ENCODE data around the gene RPS27A.
"Not testable (repeated sequence)": the region's sequence is repeated elsewhere in the genome, so short reads cannot be mapped to it uniquely, and the experiment has no call there.

Gene RPS27A

DNA sequence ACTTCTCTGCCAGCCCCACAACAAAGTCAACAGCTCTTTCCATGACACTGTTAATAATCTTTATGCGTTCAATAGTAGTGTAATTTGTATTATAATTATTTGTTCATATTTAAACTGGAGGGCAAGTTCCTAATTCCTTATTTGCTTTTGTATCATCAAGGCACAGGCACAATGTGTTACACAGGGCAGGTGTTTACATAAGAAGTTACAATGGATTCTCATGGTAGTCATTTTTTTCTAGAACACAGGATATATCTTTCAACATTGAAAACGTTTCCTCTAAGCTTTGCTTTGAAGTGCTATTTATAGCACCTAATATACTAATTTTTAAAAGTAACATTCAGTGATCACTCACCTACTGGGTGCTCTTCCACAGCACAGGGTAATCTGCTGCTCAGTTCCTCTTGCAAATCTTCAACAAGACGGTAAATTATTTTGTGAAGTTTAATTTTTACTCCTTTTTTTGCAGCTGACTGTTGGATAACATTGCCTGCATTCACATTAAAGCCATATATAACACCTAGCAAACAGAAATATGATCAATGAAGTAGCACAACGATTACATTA is 7.3 kb downstream of the RPS27A start:
- no peak for DNase-seq

DNA sequence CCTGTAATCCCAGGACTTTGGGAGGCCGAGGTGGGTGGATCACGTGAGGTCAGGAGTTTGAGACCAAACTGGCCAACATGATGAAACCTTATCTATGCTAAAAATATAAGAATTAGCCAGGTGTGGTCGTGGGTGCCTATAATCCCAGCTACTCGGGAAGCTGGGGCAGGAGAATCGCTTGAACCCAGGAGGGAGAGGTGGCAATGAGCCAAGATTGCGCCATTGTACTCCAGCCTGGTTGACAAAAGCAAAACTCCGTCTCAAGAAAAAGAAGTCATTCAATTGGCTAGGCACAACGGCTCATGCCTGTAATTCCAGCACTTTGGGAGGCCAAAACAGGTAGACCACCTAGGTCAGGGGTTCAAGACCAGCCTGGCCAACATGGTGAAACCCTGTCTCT is 9.1 kb downstream of the RPS27A start:
- not testable (repeated sequence) for DNase-seq

- no peak for DNase-seq
These were observed 10.1 kb downstream of the RPS27A start for GRCh38 chr2:55242617-55243016.

DNA sequence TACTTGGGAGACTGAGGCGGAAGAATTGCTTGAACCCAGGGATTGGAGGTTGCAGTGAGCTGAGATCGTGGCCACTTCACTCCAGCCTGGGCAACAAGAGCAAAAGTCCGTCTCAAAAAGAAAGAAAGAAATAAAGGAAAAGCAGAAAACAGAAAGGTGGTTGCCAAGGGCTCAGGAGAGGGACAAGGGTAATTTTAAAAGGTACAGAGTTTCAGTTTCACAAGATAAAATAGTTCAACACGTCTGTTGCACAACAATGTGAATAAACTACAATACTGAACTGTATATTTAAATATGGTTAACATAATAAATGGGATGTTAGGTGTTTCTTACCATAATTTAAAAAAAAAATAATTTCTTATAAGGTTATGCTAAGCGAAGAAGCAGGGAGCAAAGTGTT is 12.9 kb downstream of the RPS27A start:
- DNase-seq, result no peak

DNA sequence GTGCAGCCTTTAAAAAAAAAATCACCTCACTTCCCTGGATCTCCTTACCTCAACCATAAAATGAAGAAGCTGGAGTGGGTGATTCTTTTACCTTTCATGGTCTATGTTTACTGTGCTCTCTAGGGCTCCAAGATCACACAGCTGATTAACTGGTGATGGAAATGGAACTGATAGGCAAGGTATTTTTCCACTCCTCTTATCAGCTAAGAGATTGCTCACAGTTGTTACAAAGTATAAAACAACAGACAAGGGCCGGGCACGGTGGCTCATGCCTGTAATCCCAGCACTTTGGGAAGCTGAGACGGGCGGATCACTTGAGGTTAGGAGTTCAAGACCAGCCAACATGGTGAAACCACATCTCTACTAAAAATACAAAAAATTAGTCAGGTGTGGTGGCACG is 14.5 kb downstream of the RPS27A start:
- no peak for DNase-seq

- no peak for DNase-seq
These were observed 20.3 kb downstream of the RPS27A start for GRCh38 chr2:55252832-55253231.

- not testable (repeated sequence) for DNase-seq
These were observed 27.1 kb downstream of the RPS27A start for GRCh38 chr2:55259586-55259985.

GRCh38 chr2:55268288-55268906 is 35.9 kb downstream of the RPS27A start:
- DNase-seq, result no peak

DNA sequence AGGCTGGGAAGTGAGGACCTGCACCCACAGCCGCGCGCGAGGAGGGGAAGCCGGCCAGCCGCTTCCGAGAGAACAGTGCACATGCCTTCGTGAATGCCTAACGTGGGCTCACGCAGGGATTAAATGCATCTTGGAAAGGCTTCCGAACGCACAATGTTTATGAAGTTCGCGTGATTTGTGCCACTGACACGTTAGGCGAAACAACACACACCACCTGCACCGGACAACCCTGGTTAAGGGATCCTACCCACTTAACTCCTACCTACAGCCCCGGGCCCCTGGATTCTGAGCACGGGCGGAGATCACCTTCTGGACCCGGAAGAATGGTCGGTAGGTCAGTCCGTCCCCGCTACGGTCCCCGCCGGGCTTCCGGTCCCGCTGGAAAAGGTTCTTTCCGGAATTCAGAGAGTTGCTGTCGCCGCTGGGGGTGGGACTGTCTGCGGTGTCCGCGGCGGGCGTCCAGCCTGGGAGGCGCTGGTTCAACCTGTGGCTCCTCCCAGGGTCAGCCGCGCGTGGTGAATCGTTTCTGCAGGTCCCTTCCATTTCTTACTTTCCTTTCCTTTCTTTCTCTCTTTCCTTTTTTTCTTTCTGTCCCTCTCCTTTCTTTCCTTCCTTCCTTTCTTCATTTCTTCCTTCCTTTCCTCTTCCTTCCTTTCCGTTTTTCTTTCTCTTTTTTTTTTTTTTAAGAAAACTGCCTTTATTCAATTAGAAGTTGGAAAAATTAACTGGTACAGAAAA is 36.6 kb downstream of the RPS27A start, which contains the start of gene MTIF2:
TSS of gene MTIF2 (minus strand) at position 325 of the 738 bp plus-strand sequence. CDS start 5,373 bp downstream, outside the sequence.
- DNase-seq, result peak; percentile 92

DNA sequence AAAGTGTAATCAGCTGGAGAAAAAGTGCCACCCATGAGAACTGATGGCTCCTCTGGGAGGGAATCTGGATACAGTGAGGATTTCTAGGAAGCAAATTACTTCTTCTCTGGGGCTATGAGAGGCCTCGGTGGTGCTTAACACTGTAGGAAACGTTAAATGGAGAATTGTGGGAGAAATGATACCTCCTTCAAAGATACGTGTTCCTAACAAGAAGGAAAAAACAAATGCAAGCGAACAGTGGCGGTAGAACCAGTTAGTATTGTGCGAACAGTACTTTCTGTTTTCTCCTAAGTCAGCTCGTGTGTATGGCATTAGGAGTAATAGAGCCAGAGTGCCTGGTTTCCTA is 37.1 kb downstream of the RPS27A start:
- no peak for DNase-seq

DNA sequence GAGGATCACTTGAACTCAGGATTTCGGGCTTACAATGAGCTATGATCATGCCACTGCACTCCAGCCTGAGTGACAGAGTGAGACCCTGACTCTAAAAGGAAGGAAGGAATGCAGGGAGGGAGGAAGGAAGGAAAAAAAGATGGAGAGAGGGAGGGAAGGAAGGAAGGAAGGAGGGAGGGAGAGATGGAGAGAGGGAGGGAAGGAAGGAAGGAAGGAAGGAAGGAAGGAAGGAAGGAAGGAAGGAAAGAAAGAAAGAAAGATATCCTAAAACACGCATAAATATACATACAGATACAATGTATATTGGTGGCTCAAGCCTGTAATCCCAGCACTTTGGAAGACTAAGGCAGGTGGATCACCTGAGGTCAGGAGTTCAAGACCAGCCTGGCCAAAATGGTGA is 41.9 kb downstream of the RPS27A start:
- DNase-seq, result not testable (repeated sequence)

DNA sequence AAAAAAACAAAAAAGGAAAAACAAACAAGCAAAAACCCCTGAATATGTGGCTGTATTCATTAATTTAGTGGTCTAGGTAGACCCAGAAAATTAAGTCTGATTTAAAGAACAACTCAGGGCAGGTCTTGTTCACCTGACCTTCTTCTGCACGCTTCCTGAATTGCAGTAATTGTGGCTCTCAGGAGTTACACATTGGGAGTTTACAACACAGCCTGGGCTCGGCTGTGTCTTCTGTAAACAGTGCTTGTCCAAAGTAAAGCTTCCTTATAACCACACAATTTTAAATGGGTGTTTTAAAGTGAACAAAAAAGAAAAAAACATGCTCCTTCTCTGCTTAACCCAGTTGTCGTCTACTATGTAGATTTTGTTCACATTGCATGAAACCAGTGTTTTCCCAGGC is 44.8 kb downstream of the RPS27A start:
- no peak for DNase-seq

DNA sequence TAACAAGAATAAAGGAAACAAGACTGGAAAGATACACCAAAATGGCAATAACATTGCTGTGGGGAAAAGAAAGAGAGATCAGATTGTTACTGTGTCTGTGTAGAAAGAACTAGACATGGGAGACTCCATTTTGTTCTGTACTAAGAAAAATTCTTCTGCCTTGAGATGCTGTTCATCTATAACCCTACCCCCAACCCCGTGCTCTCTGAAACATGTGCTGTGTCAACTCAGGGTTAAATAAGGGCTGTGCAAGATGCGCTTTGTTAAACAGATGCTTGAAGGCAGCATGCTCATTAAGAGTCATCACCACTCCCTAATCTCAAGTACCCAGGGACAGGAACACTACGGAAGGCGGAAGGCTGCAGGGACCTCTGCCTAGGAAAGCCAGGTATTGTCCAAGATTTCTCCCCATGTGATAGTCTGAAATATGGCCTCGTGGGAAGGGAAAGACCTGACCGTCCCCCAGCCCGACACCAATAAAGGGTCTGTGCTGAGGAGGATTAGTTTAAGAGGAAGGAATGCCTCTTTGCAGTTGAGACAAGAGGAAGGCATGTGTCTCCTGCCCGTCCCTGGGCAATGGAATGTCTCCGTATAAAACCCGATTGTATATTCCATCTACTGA is 46.8 kb downstream of the RPS27A start:
- DNase-seq, result not testable (repeated sequence)

GRCh38 chr2:55279859-55280424 is 47.5 kb downstream of the RPS27A start:
- DNase-seq, result not testable (repeated sequence)

GRCh38 chr2:55280851-55281546 is 48.5 kb downstream of the RPS27A start:
- not testable (repeated sequence) for DNase-seq

DNA sequence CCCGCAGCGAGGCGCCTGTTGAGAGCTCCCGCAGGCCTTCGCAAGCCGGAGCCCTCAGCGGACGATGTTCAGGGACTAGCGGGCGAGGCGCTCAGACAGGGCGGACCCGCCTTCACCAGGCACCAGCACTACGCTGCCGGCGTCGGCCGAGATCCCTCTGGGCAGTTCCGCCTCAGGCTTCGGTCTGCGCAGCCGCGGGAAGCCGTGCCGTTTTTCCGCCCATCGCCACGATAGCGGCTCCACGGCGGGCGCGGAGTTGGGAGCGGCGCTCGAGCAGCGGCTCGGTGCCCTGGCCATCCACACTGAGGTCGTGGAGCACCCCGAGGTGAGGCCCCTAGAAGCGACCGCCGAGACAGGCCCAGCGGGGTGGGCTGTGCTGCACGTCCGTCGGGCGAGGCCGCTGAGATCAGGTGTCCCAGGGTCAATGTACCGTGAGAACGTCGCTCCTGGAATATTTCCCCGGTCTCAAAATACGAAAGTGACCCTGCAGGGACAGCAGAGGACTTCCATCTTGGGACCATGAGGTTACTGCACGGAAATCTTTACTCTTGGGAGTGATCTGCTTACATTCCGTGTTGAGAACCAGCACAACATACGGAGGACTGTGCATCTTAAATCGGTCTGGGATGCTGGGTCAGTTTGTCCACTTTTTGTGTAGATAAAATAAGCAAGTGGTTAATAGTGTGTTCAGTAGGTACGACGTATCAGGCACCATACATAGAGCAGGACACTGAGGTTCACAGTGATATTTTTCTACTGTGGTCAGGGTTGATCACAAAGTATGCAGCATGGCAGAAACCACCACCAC is 49.8 kb downstream of the RPS27A start:
- peak; percentile 89 for DNase-seq

- DNase-seq, result no peak
These were observed 50.6 kb downstream of the RPS27A start for GRCh38 chr2:55283083-55283482.
